ENCODE data around the gene CFAP45. TPM values are rescaled to one million over a fixed set of nuclear protein-coding genes. Genes with fewer than 3 reads are reported as not detected.

Gene CFAP45
- total and polyA plus RNA-seq, 2 of the 8 experiments (the other 6 are each of a cell fraction or from before 2014, with no cell fraction given), result 0.05 TPM; not detected in 1

- TF ChIP-seq, protein P1, sequence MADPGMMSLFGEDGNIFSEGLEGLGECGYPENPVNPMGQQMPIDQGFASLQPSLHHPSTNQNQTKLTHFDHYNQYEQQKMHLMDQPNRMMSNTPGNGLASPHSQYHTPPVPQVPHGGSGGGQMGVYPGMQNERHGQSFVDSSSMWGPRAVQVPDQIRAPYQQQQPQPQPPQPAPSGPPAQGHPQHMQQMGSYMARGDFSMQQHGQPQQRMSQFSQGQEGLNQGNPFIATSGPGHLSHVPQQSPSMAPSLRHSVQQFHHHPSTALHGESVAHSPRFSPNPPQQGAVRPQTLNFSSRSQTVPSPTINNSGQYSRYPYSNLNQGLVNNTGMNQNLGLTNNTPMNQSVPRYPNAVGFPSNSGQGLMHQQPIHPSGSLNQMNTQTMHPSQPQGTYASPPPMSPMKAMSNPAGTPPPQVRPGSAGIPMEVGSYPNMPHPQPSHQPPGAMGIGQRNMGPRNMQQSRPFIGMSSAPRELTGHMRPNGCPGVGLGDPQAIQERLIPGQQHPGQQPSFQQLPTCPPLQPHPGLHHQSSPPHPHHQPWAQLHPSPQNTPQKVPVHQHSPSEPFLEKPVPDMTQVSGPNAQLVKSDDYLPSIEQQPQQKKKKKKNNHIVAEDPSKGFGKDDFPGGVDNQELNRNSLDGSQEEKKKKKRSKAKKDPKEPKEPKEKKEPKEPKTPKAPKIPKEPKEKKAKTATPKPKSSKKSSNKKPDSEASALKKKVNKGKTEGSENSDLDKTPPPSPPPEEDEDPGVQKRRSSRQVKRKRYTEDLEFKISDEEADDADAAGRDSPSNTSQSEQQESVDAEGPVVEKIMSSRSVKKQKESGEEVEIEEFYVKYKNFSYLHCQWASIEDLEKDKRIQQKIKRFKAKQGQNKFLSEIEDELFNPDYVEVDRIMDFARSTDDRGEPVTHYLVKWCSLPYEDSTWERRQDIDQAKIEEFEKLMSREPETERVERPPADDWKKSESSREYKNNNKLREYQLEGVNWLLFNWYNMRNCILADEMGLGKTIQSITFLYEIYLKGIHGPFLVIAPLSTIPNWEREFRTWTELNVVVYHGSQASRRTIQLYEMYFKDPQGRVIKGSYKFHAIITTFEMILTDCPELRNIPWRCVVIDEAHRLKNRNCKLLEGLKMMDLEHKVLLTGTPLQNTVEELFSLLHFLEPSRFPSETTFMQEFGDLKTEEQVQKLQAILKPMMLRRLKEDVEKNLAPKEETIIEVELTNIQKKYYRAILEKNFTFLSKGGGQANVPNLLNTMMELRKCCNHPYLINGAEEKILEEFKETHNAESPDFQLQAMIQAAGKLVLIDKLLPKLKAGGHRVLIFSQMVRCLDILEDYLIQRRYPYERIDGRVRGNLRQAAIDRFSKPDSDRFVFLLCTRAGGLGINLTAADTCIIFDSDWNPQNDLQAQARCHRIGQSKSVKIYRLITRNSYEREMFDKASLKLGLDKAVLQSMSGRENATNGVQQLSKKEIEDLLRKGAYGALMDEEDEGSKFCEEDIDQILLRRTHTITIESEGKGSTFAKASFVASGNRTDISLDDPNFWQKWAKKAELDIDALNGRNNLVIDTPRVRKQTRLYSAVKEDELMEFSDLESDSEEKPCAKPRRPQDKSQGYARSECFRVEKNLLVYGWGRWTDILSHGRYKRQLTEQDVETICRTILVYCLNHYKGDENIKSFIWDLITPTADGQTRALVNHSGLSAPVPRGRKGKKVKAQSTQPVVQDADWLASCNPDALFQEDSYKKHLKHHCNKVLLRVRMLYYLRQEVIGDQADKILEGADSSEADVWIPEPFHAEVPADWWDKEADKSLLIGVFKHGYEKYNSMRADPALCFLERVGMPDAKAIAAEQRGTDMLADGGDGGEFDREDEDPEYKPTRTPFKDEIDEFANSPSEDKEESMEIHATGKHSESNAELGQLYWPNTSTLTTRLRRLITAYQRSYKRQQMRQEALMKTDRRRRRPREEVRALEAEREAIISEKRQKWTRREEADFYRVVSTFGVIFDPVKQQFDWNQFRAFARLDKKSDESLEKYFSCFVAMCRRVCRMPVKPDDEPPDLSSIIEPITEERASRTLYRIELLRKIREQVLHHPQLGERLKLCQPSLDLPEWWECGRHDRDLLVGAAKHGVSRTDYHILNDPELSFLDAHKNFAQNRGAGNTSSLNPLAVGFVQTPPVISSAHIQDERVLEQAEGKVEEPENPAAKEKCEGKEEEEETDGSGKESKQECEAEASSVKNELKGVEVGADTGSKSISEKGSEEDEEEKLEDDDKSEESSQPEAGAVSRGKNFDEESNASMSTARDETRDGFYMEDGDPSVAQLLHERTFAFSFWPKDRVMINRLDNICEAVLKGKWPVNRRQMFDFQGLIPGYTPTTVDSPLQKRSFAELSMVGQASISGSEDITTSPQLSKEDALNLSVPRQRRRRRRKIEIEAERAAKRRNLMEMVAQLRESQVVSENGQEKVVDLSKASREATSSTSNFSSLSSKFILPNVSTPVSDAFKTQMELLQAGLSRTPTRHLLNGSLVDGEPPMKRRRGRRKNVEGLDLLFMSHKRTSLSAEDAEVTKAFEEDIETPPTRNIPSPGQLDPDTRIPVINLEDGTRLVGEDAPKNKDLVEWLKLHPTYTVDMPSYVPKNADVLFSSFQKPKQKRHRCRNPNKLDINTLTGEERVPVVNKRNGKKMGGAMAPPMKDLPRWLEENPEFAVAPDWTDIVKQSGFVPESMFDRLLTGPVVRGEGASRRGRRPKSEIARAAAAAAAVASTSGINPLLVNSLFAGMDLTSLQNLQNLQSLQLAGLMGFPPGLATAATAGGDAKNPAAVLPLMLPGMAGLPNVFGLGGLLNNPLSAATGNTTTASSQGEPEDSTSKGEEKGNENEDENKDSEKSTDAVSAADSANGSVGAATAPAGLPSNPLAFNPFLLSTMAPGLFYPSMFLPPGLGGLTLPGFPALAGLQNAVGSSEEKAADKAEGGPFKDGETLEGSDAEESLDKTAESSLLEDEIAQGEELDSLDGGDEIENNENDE (IDR thresholded peaks at IDR 0.05; ENCODE audit: insufficient replicate concordance, low read length), result no peak
- TF ChIP-seq, protein P2, sequence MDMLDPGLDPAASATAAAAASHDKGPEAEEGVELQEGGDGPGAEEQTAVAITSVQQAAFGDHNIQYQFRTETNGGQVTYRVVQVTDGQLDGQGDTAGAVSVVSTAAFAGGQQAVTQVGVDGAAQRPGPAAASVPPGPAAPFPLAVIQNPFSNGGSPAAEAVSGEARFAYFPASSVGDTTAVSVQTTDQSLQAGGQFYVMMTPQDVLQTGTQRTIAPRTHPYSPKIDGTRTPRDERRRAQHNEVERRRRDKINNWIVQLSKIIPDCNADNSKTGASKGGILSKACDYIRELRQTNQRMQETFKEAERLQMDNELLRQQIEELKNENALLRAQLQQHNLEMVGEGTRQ (IDR thresholded peaks at IDR 0.05; ENCODE audit: low read length), result no peak
- TF ChIP-seq KDM4A (IDR thresholded peaks at IDR 0.05; ENCODE audit: low read depth, low read length, severe bottlenecking) (no peak), CTBP2 (IDR thresholded peaks at IDR 0.05; ENCODE audit: borderline replicate concordance, insufficient read depth, insufficient read length, low read length) (no peak), SIN3A (conservative IDR thresholded peaks at IDR 0.05 in 1 of 2, IDR thresholded peaks at IDR 0.05 in 1 of 2; ENCODE audit: low read depth in 1 of 2, low read length in 2 of 2) (no peak), CTCF (IDR thresholded peaks at IDR 0.05; ENCODE audit: control extremely low read depth in 1 of 3, insufficient read depth in 1 of 3, low read depth in 1 of 3, low read length in 3 of 3) (no peak), TBP (IDR thresholded peaks at IDR 0.05; ENCODE audit: low read depth, low read length) (no peak)
Observed at GRCh38 chr1:159848326-159848725, 51.6 kb downstream of the CFAP45 start (continued).

Measured in H1 (cell line).